Transverse colon (tissue), 4 donors: Measurements from ENCODE around the gene FRAS1. TPM values are rescaled to one million over a fixed set of nuclear protein-coding genes. Genes with fewer than 3 reads are reported as not detected.

Experiments used
- DNase-seq: peaks from one replicate; pipeline ENCODE4 v3.0.0-alpha.2; 2019
- H3K27ac ChIP-seq, 4 donors: fragments of 200-600 bp; sonication (generic); 2 replicates each; pipeline ENCODE4 v1.5.1; 2016 to 2018; ENCODE audit warnings: inconsistent platforms in 4 of 4
- H3K27me3 ChIP-seq: fragments of 200-600 bp; sonication (generic); 2 replicates; pipeline ENCODE4 v1.5.1; 2017; ENCODE audit warnings: inconsistent platforms
- H3K36me3 ChIP-seq, 4 donors: fragments of 200-600 bp; sonication (generic); 2 replicates each; pipeline ENCODE4 v1.5.1; 2017 to 2019; ENCODE audit warnings: inconsistent platforms in 4 of 4
- H3K4me1 ChIP-seq, 4 donors: fragments of 200-600 bp; sonication (generic); 2 replicates each; pipeline ENCODE4 v1.5.1; 2017 to 2020; ENCODE audit warnings: inconsistent platforms in 4 of 4
- H3K4me3 ChIP-seq, 4 donors: fragments of 200-600 bp; sonication (generic); 1 replicate in 1 of 4; 2 replicates in 3 of 4; pipeline versions ENCODE4 v1.5.1 to v1.6.1; 2017 to 2019; ENCODE audit warnings: inconsistent platforms in 4 of 4
- H3K9me3 ChIP-seq, 2 donors: fragments of 200-600 bp; sonication (generic); 2 replicates each; pipeline ENCODE4 v1.5.1; 2017 to 2019; ENCODE audit warnings: inconsistent platforms in 2 of 2
- EP300 ChIP-seq: sonication (generic); formaldehyde crosslinking; IDR thresholded peaks from one replicate; pipeline ENCODE4 v1.6.1; 2017; ENCODE audit warnings: antibody characterized with exemption, low read depth
- POLR2A ChIP-seq: fragments of 450-650 bp; IDR thresholded peaks from one replicate; pipeline ENCODE4 v1.6.1; 2016; ENCODE audit warnings: antibody characterized with exemption, mild to moderate bottlenecking, moderate library complexity
- POLR2AphosphoS5 ChIP-seq, 3 donors: sonication (generic); formaldehyde crosslinking; IDR thresholded peaks; one replicate each; pipeline ENCODE4 v1.6.1; 2016; ENCODE audit warnings: antibody characterized with exemption in 3 of 3
- WGBS, 2 donors: methylation state at CpG; one replicate each; pipeline ENCODE4 v1.1.5; 2018; ENCODE audit warnings: low coverage in 1 of 2; 5-methylcytosine and 5-hydroxymethylcytosine counted together
- in situ Hi-C, 4 donors: fragments of 200-750 bp; cut with MboI; loops; one replicate each; pipeline versions ENCODE4 v1.15.0 to v1.15.1; 2017; ENCODE audit warnings: low sequenced_read_pairs in 3 of 4, low pct_ligation_motif_present in 1 of 4, low pct_unique_long_range_greater_than_20kb in 1 of 4
- intact Hi-C: fragments of 100-400 bp; cut with DNase I; formaldehyde crosslinking; loops from one replicate; pipeline ENCODE4 v1.15.1; 2023; ENCODE audit warnings: low total_unique reads
- total RNA-seq, 4 donors: library from RNA; depleted of rRNA; stranded (reverse); fragments of >200 nt; gene quantifications; one replicate each; pipeline ENCODE4 v1.1.0, GENCODE V29; 2016
- TF ChIP-seq, protein P1 (sequence below), 5 experiments: fragments of 200-600 bp in 3 of 5; fragments of 450-650 bp in 2 of 5; sonication (generic) in 3 of 5; IDR thresholded peaks; 1 replicate in 2 of 5; 2 replicates in 3 of 5; pipeline ENCODE4 v1.5.1; 2016 to 2017; ENCODE audit warnings: antibody characterized with exemption in 5 of 5, inconsistent platforms in 3 of 5, mild to moderate bottlenecking in 2 of 5, moderate library complexity in 1 of 5

FRAS1 gene
- total RNA-seq, 4 donors from 2014 or later, result 1.8 to 9.7 (median 3.1) TPM

DNA sequence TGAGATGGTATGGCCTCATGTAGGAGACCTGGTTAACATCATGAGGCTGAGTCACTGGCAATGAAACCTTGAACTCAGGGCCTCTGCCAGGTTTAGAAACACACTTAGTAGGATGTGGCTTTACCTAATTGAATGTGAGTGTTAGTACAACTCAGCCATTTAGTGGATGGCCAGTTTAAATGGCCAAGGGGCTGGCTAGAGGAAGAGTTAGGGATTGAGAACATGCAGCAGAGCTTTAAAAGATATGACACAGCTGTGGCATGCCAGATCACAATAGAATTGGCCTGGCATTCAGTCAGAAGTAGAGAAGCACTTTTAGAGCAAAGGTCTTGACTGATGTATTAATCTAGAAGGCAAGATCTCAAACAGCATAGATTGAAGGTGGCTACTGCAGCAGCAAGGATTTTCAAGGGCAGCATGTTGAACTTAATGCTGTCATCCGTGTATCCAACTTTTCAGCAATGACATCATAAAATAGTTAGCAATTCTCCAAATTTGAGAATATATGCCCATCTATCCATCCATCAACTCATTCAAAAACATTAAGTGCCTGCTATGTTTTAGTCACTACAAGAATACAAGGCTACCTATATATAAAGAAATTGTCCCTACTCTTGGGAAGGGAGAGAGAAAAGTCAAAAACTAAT lies 170.4 kb downstream of the FRAS1 start:
- in situ Hi-C loops, result no loop called here
- no peak for DNase-seq
- Histone ChIP-seq H3K27me3 (no peaks in the 10 kb centered on the region), H3K9me3 (peaks cover 10 to 12% of the 10 kb centered on the region in 2 donors), H3K27ac (no peak overlapping the region), H3K4me1 (no peaks in the 10 kb centered on the region), H3K4me3 (no peak overlapping the region), H3K36me3 (no peaks in the 10 kb centered on the region)
- intact Hi-C loops, result no loop called here
- TF ChIP-seq EP300 (no peak), POLR2AphosphoS5 (IDR thresholded peaks at IDR 0.05) (no peak)
- 78 to 83% methylated on average over 1 of the region's 1 CpG for WGBS, 2 donors

GRCh38 chr4:78235800-78236199 lies 178.7 kb downstream of the FRAS1 start:
- Histone ChIP-seq H3K9me3 (no peaks in the 10 kb centered on the region), H3K27me3 (no peaks in the 10 kb centered on the region), H3K36me3 (no peaks in the 10 kb centered on the region), H3K27ac (no peak overlapping the region), H3K4me3 (no peak overlapping the region), H3K4me1 (no peaks in the 10 kb centered on the region)
- no peak for DNase-seq
- TF ChIP-seq, protein P1, sequence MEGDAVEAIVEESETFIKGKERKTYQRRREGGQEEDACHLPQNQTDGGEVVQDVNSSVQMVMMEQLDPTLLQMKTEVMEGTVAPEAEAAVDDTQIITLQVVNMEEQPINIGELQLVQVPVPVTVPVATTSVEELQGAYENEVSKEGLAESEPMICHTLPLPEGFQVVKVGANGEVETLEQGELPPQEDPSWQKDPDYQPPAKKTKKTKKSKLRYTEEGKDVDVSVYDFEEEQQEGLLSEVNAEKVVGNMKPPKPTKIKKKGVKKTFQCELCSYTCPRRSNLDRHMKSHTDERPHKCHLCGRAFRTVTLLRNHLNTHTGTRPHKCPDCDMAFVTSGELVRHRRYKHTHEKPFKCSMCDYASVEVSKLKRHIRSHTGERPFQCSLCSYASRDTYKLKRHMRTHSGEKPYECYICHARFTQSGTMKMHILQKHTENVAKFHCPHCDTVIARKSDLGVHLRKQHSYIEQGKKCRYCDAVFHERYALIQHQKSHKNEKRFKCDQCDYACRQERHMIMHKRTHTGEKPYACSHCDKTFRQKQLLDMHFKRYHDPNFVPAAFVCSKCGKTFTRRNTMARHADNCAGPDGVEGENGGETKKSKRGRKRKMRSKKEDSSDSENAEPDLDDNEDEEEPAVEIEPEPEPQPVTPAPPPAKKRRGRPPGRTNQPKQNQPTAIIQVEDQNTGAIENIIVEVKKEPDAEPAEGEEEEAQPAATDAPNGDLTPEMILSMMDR (IDR thresholded peaks at IDR 0.05), result no peak
- no peak for TF ChIP-seq POLR2AphosphoS5 (IDR thresholded peaks at IDR 0.05)
- in situ Hi-C loops, result no loop called here
- intact Hi-C loops, result no loop called here

- WGBS, 2 donors, result 88 to 100% methylated on average over 2 to 4 of the region's 4 CpGs
- DNase-seq, result no peak
- no peak overlapping the region for H3K4me3 ChIP-seq
- no peaks in the 10 kb centered on the region for H3K9me3 ChIP-seq
- in situ Hi-C loops (no loop called here), intact Hi-C loops (no loop called here)
- H3K27me3 ChIP-seq, result no peaks in the 10 kb centered on the region
- H3K36me3 ChIP-seq, result no peaks in the 10 kb centered on the region
- TF ChIP-seq EP300, result no peak
- TF ChIP-seq POLR2A, result no peak
- TF ChIP-seq, protein P1 (IDR thresholded peaks at IDR 0.05), result no peak
- TF ChIP-seq POLR2AphosphoS5 (IDR thresholded peaks at IDR 0.05), result no peak
- no peaks in the 10 kb centered on the region for H3K4me1 ChIP-seq
- H3K27ac ChIP-seq, result no peak overlapping the region
These were observed 180.2 kb downstream of the FRAS1 start for GRCh38 chr4:78237360-78237759.

GRCh38 chr4:78242071-78242470 lies 184.9 kb downstream of the FRAS1 start:
- H3K9me3 ChIP-seq, result no peaks in the 10 kb centered on the region
- TF ChIP-seq, protein P1 (IDR thresholded peaks at IDR 0.05), result no peak
- TF ChIP-seq EP300 (no peak), POLR2AphosphoS5 (IDR thresholded peaks at IDR 0.05) (no peak), POLR2A (no peak)
- no peaks in the 10 kb centered on the region for H3K27me3 ChIP-seq
- in situ Hi-C loops (no loop called here), intact Hi-C loops (no loop called here)
- H3K36me3 ChIP-seq, result no peaks in the 10 kb centered on the region
- no peaks in the 10 kb centered on the region for H3K4me1 ChIP-seq
- no peak overlapping the region for H3K4me3 ChIP-seq
- H3K27ac ChIP-seq, result no peak overlapping the region
- no peak for DNase-seq
